ENCODE data around the gene LENG8.
A peak's percentile ranks its signal among the peaks of the same experiment; 100 is the strongest.
"Not testable (repeated sequence)": the region's sequence is repeated elsewhere in the genome, so short reads cannot be mapped to it uniquely, and the experiment has no call there.

Gene LENG8

GRCh38 chr19:54446349-54446748 is 2.6 kb upstream of the LENG8 start:
- not testable (repeated sequence) for DNase-seq

DNA sequence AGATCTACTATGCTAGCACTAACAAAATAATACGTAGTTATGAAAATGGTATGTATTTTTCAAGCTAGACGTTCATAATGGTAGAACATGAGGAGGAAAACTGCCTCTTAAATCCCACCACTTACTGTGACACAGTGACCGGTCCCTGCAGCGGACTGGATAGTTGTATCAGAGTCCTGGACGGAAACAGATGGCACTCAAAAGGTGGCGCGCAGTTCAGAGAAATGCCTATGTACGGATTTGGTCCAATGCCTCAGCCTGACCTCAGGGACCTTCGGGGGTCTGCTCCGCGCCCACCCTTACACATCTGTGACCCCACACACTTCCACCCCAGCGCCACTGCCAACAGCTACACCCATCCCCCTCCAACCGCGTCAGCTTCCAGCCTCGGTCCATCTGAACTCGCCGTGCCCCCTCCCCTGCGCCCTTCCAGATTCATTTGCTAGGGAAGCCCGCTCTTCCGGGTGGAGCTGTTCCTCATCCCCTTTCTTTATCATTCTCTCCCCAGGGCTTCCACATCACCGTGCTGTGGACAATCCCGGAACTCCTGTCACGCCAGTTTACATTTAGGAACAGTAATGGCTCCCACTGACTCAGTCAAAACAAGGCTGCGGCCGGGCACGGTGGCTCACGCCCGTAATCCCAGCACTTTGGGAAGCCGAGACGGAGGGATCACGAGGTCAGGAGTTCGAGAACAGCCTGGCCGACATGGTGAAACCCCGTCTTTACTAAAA is 792 bp upstream of the LENG8 start:
- DNase-seq, result peak; percentile 53

- no peak for DNase-seq
These were observed 686 bp downstream of the LENG8 start for GRCh38 chr19:54449701-54450069.

- no peak for DNase-seq
These were observed 2.4 kb downstream of the LENG8 start for GRCh38 chr19:54451331-54451871.

DNA sequence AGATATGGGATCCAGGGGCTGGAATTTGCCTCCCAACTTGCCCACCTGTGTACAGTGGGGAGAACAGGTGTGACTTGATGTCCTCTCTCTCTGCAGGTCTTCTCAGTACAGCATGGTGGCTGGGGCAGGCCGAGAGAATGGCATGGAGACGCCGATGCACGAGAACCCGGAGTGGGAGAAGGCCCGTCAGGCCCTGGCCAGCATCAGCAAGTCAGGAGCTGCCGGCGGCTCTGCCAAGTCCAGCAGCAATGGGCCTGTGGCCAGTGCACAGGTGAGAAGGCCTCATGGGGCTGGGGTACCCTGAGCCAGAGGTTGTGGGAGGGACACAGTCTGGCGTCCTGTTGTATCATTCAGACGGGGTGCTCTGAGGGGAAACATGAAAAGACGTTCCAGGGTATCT is 3.0 kb downstream of the LENG8 start:
- DNase-seq, result no peak

DNA sequence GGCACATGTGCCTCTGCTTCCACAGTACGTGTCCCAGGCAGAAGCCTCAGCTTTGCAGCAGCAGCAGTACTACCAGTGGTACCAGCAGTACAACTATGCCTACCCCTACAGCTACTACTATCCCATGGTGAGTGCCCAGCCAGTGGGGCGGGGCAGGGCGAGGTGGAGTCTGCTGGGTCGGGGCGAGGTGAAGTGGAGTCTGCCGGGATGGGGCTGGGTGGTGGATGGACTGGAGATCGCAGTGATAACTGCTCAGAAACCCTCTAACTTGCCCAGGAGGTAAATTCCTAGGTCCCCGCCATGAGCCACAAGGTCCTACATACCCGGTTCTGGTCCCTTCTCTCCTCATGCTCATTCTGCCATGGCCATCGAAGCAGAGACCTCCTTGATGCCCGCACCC is 3.6 kb downstream of the LENG8 start:
- no peak for DNase-seq

DNA sequence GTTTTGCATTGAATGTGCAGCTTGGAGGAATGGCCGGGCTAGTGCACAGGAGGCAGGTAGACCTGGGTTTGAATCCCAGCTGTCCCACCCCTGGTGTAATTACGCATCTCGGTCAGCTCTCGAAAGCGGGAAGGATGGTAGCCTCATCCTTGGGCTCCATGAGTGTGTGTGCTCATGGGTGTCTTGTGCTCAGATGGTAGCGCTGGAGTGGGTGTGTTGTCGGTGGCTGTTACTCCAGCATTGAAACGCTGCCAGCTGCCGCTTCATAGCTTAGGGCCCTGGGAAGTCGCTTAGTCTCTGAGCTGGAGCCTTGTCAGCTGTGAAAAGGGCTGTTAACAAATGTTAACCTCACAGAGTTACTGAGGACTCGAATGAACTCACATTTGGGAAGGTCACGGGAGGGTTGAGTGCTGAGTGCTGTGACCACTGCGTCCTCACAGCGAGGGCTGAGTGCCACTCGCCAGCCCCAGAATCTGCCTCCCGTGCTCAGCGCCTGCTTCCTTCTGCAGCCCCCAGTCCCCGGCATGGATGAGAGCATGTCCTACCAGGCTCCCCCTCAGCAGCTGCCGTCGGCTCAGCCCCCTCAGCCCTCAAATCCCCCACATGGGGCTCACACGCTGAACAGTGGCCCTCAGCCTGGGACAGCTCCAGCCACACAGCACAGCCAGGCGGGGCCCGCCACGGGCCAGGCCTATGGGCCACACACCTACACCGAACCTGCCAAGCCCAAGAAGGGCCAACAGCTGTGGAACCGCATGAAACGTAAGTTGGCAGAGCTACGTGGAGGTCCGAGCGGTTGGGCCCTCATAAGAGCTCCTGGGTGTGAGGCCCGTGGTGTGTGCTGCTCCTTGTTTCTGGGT is 5.2 kb downstream of the LENG8 start:
- DNase-seq, result no peak

- DNase-seq, result no peak
These were observed 6.0 kb downstream of the LENG8 start for GRCh38 chr19:54454781-54455675.

- no peak for DNase-seq
These were observed 6.9 kb downstream of the LENG8 start for GRCh38 chr19:54455786-54456422.

- no peak for DNase-seq
These were observed 7.7 kb downstream of the LENG8 start for GRCh38 chr19:54456423-54457373.

DNA sequence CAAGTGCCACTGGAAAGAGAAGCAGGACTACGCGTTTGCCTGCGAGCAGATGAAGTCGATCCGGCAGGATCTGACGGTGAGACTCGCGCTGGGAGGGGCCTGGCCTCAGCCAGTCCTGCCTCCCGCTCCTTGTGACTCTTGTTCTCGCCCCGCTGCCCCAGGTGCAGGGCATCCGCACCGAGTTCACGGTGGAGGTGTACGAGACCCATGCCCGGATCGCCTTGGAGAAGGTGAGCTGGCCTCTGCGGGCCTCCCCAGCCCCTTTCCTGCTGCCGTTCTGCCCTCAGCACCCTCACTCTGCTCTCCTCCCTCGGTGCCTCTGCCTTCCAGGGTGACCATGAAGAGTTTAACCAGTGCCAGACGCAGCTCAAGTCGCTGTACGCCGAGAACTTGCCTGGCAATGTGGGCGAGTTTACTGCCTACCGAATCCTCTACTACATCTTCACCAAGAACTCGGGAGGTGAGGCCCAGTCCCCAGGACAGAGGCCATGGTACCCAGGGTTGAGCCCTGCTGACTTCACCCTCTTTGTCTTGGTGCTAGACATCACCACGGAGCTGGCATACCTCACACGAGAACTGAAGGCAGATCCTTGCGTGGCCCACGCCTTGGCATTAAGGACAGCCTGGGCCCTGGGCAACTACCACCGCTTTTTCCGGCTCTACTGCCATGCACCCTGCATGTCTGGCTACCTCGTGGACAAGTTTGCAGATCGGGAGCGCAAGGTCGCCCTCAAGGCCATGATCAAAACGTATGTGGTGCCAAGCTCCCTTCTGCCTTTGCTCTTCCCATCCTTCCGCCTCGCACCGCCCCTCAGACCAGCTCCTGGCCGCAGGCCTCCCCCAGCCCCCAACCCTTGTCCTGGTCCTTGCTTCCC is 9.0 kb downstream of the LENG8 start:
- no peak for DNase-seq

DNA sequence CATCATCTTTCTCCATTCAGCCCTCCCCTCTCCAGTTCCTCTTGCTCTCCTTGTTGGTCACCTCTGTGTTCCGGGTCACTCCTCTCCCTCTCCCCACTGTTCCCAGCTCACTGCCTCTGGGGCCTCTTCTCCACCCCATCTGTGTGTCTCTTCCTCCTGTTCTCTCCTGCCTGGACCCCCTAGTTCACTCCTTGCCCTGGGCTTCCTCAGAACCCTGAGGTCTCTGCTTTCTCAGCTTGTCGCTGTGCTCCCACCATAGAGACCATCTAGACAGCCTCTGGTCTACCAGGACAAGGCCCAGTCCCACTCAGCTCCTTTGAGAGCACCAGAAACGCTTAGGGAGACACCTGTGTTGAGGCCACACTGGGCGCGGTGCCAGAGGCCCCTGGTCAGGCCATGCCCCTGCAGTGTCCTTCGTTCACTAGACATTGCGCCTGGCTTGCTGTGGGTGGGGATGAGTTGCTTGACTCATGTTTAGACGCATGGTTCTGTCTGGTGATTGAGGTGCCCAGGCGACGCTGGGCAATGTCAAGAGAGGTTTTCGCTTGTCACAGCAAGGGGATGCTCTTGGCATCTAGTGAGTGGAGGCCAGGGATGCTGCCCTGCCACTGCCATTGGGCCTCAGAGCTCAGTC is 9.8 kb downstream of the LENG8 start:
- no peak for DNase-seq

- DNase-seq, result no peak
These were observed 10.6 kb downstream of the LENG8 start for GRCh38 chr19:54459282-54460229.

- DNase-seq, result no peak
These were observed 11.4 kb downstream of the LENG8 start for GRCh38 chr19:54460230-54461005.

DNA sequence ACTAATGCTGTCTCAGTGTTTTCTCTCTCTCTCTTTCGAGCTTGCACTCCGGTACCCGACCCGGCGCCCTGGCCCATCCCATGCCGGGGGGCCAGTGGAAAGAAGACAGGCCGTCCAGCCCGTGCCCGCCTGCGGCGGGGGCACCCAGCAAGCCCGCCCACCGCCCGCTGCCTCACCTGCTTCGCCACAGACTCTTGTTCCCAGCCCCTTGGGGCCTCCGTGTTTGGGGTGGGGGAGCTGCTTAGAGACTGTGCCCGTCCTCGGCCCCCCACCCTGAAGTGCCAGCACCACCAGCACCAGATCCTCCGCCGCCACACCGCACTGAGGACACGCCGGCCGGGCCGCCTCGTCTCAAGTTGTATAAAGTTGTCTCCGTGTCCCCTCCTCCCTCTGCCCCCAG is 12.2 kb downstream of the LENG8 start:
- DNase-seq, result no peak

- no peak for DNase-seq
These were observed 12.6 kb downstream of the LENG8 start for GRCh38 chr19:54461613-54462012.

GRCh38 chr19:54462047-54462654 is 13.2 kb downstream of the LENG8 start:
- DNase-seq, result no peak

Measured in stimulated activated CD4-positive, alpha-beta T cell treated with anti-CD3 and anti-CD28 coated beads, Interleukin-4, amount 100 ng/mL, for 24 hours (primary cell).